ENCODE results near the gene MGAT1. TPM values are rescaled to one million over a fixed set of nuclear protein-coding genes. Genes with fewer than 3 reads are reported as not detected.
"Not testable (repeated sequence)": the region's sequence is repeated elsewhere in the genome, so short reads cannot be mapped to it uniquely, and the experiment has no call there.

Gene MGAT1
- total RNA-seq, 1 experiment from 2014 or later: 86.4 TPM

DNA sequence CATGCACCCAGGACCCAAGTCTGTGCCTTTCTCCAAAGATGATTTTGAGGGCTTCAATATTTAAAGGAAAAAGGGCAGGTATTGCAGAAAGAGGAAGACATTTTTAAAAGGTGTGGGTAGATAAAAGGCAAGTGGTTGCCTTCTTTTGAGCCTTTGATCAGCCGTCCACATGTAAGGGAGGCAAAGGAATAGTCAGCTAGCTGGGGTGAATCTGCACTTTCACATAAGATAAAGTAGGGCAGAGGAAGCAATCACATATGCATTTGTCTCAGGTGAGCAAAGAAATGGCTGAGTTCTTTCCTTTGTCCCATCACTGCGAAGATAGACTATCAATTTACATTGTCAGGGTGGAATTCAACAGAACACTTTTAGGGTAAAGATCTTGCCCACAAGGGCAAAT lies 19.9 kb downstream of the MGAT1 start:
- no peak for TF ChIP-seq CTCF (IDR thresholded peaks at IDR 0.05; ENCODE audit: unreplicated experiment)

DNA sequence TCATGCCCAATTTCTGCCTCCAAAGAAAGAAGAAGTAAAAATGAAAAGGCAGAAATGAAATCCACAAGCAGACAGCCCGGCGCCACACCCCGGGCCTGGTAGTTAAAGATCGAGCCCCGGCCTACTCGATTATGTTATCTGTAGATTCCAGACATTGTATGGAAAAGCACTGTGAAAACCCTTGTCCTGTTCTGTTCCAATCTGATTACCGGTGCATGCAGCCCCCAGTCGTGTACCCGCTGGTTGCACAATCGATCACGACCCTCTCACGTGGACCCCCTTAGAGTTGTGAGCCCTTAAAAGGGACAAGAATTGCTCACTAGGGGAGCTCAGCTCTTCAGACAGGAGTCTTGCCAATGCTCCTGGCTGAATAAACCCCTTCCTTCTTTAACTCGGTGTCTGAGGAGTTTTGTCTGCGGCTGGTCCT lies 20.7 kb downstream of the MGAT1 start:
- H3K27ac Mint-ChIP-seq (ENCODE audit: unreplicated experiment); H3K27me3 Mint-ChIP-seq (ENCODE audit: unreplicated experiment); H3K36me3 Mint-ChIP-seq (ENCODE audit: insufficient read depth, unreplicated experiment); BruUV-seq (replicated peaks); CTCF ChIA-PET; DNase-seq; H3K4me3 Mint-ChIP-seq (ENCODE audit: low read depth, unreplicated experiment); H3K9me3 Mint-ChIP-seq (ENCODE audit: low read depth, unreplicated experiment): not testable (repeated sequence)
- intact Hi-C loops (cut with micrococcal nuclease; ENCODE audit: unreplicated experiment): loop anchor here (5.0 to 10.0 kb wide), 3 partner anchors 253 to 375 kb away; no protein-coding TSS in a partner anchor
- peaks cover 16% of the 10 kb centered on the region for H3K4me1 Mint-ChIP-seq (ENCODE audit: low read depth, unreplicated experiment)

More for the DNA sequence above, 19.9 kb downstream of the MGAT1 start:
- intact Hi-C loops (cut with micrococcal nuclease; ENCODE audit: unreplicated experiment): loop anchor here (5.0 to 10.0 kb wide), 3 partner anchors 252 to 375 kb away; no protein-coding TSS in a partner anchor
- no peaks in the 10 kb centered on the region for H3K9me3 Mint-ChIP-seq (ENCODE audit: low read depth, unreplicated experiment)
- H3K36me3 Mint-ChIP-seq (ENCODE audit: insufficient read depth, unreplicated experiment): no peaks in the 10 kb centered on the region
- H3K27ac Mint-ChIP-seq (ENCODE audit: unreplicated experiment): no peak overlapping the region
- H3K27me3 Mint-ChIP-seq (ENCODE audit: unreplicated experiment): no peaks in the 10 kb centered on the region
- no peak overlapping the region for H3K4me3 Mint-ChIP-seq (ENCODE audit: low read depth, unreplicated experiment)
- DNase-seq: no peak
- CTCF ChIA-PET: no interaction called here
- H3K4me1 Mint-ChIP-seq (ENCODE audit: low read depth, unreplicated experiment): peaks cover 16% of the 10 kb centered on the region
- BruUV-seq (replicated peaks): no TSS peak

GRCh38 chr5:180779985-180780610 lies 22.5 kb downstream of the MGAT1 start:
- H3K36me3 Mint-ChIP-seq (ENCODE audit: insufficient read depth, unreplicated experiment): no peaks in the 10 kb centered on the region
- BruUV-seq (replicated peaks): no TSS peak
- no peaks in the 10 kb centered on the region for H3K4me1 Mint-ChIP-seq (ENCODE audit: low read depth, unreplicated experiment)
- DNase-seq: no peak
- TF ChIP-seq CTCF (IDR thresholded peaks at IDR 0.05; ENCODE audit: unreplicated experiment): no peak
- intact Hi-C loops (cut with micrococcal nuclease; ENCODE audit: unreplicated experiment): loop anchor here (5.0 to 10.0 kb wide), 3 partner anchors 255 to 377 kb away; no protein-coding TSS in a partner anchor
- no peak overlapping the region for H3K4me3 Mint-ChIP-seq (ENCODE audit: low read depth, unreplicated experiment)
- CTCF ChIA-PET: interaction anchor here (1.0 kb wide), 1 partner anchor 89 kb away, joined by 3 read pairs; no protein-coding TSS in a partner anchor
- no peaks in the 10 kb centered on the region for H3K27me3 Mint-ChIP-seq (ENCODE audit: unreplicated experiment)
- no peaks in the 10 kb centered on the region for H3K9me3 Mint-ChIP-seq (ENCODE audit: low read depth, unreplicated experiment)
- no peak overlapping the region for H3K27ac Mint-ChIP-seq (ENCODE audit: unreplicated experiment)

- intact Hi-C loops (cut with micrococcal nuclease; ENCODE audit: unreplicated experiment): no loop called here
- no peaks in the 10 kb centered on the region for H3K36me3 Mint-ChIP-seq (ENCODE audit: insufficient read depth, unreplicated experiment)
- no peaks in the 10 kb centered on the region for H3K4me1 Mint-ChIP-seq (ENCODE audit: low read depth, unreplicated experiment)
- TF ChIP-seq CTCF (IDR thresholded peaks at IDR 0.05; ENCODE audit: unreplicated experiment): no peak
- H3K27ac Mint-ChIP-seq (ENCODE audit: unreplicated experiment): no peak overlapping the region
- H3K4me3 Mint-ChIP-seq (ENCODE audit: low read depth, unreplicated experiment): no peak overlapping the region
- BruUV-seq (replicated peaks): no TSS peak
- CTCF ChIA-PET: no interaction called here
- H3K9me3 Mint-ChIP-seq (ENCODE audit: low read depth, unreplicated experiment): peaks cover 6% of the 10 kb centered on the region
- no peaks in the 10 kb centered on the region for H3K27me3 Mint-ChIP-seq (ENCODE audit: unreplicated experiment)
- no peak for DNase-seq
Measured at GRCh38 chr5:180777475-180777874, 25.1 kb downstream of the MGAT1 start.

DNA sequence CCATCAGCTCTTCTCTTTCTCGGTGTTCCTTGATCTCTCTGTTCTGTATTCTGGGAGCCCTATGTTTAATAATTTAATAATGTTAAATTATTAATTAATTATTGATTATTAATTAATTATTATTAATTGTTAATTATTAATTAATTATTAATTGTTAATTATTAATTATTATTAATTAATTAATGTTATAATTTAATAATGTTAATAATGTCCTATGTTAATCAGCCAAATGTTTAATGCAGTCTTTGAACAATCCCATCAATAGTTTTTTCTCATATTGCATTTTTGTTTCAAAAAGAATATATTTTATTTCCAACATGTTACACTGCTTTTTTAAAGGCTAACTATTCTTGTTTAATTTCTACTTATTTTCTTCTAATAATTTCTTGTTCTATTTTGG lies 26.2 kb downstream of the MGAT1 start:
- Mint-ChIP-seq H3K27ac (ENCODE audit: unreplicated experiment) (no peak overlapping the region), H3K4me1 (ENCODE audit: low read depth, unreplicated experiment) (no peaks in the 10 kb centered on the region), H3K27me3 (ENCODE audit: unreplicated experiment) (no peaks in the 10 kb centered on the region), H3K4me3 (ENCODE audit: low read depth, unreplicated experiment) (no peak overlapping the region), H3K9me3 (ENCODE audit: low read depth, unreplicated experiment) (peaks cover 8% of the 10 kb centered on the region), H3K36me3 (ENCODE audit: insufficient read depth, unreplicated experiment) (no peaks in the 10 kb centered on the region)
- intact Hi-C loops (cut with micrococcal nuclease; ENCODE audit: unreplicated experiment): no loop called here
- TF ChIP-seq CTCF (IDR thresholded peaks at IDR 0.05; ENCODE audit: unreplicated experiment): no peak
- CTCF ChIA-PET: no interaction called here
- no TSS peak for BruUV-seq (replicated peaks)
- no peak for DNase-seq
